GM23248 (cell line): ENCODE data around the gene UIMC1.

ENCODE experiments used
- EZH2 ChIP-seq: fragments of 200-600 bp; sonication (generic); IDR thresholded peaks from 2 replicates; pipeline ENCODE4 v1.6.1; 2018; ENCODE audit warnings: antibody characterized with exemption, mild to moderate bottlenecking; ENCODE audit not compliant: insufficient read depth, poor library complexity, severe bottlenecking
- EZH2phosphoT487 ChIP-seq: fragments of 200-600 bp; sonication (generic); IDR thresholded peaks from 2 replicates; pipeline ENCODE4 v1.6.1; 2018; ENCODE audit warnings: antibody characterized with exemption, moderate library complexity, mild to moderate bottlenecking, low read depth; ENCODE audit not compliant: insufficient read depth

DNA sequence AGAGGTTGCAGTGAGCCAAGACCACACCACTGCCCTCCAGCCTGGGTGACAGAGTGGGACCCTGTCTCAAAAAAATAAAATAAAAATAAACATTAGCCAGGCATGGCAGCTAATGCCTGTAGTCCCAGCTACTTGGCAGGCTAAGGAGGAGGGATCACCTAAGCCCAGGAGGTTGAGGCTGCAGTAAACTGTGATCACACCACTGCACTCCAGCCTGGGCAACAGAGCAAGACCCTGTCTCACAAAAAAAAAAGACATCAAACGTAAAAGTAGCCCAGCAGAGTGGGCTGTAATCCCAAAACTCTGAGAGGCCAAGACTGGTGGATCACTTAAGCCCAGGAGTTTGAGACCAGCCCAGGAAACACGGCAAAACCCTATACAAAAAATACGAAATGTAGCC is 19.0 kb downstream of the UIMC1 start:
- TF ChIP-seq EZH2 (no peak), EZH2phosphoT487 (no peak)
